ENCODE results near the gene PRR7.

PRR7 gene

GRCh38 chr5:177437623-177438022, 9.0 kb upstream of the PRR7 start:
- H3K36me3 ChIP-seq (ENCODE audit: control insufficient read depth, low read length) = peaks cover 92% of the 10 kb centered on the region
- H3K9me2 ChIP-seq (replicated peaks; ENCODE audit: control insufficient read depth, low read length) = no peaks in the 10 kb centered on the region
- 0 out of 2 replicates have a peak, but pooled peaks cover 6% of the 10 kb centered on the region for H3F3A ChIP-seq (ENCODE audit: control insufficient read depth, insufficient read depth)
- H3K79me2 ChIP-seq (ENCODE audit: control insufficient read depth, low read length) = peaks cover 3% of the 10 kb centered on the region; the same call in 1 of the 2 replicates
- H3K4me1 ChIP-seq (ENCODE audit: control insufficient read depth, low read length) = peaks cover 3% of the 10 kb centered on the region
- H3K4me3 ChIP-seq (ENCODE audit: low read length) = no peak overlapping the region
- H4K20me1 ChIP-seq (ENCODE audit: control insufficient read depth, insufficient read depth, low read depth, low read length) = peaks cover under 1% of the 10 kb centered on the region; the same call in 1 of the 2 replicates
- no peak overlapping the region for H3K27ac ChIP-seq (ENCODE audit: low read depth, low read length)
- no peak overlapping the region for H3K4me2 ChIP-seq (ENCODE audit: low read length)
- no peaks in the 10 kb centered on the region for H3K27me3 ChIP-seq (ENCODE audit: control insufficient read depth, low read length)
- TF ChIP-seq CTCF (IDR thresholded peaks at IDR 0.05; ENCODE audit: low read depth, low read length, poor library complexity, severe bottlenecking) (no peak), EZH2phosphoT487 (IDR thresholded peaks at IDR 0.05; ENCODE audit: borderline replicate concordance, low read length) (no peak)
- no peaks in the 10 kb centered on the region for H3K9me3 ChIP-seq (ENCODE audit: control insufficient read depth, insufficient read depth, low read length)

DNA sequence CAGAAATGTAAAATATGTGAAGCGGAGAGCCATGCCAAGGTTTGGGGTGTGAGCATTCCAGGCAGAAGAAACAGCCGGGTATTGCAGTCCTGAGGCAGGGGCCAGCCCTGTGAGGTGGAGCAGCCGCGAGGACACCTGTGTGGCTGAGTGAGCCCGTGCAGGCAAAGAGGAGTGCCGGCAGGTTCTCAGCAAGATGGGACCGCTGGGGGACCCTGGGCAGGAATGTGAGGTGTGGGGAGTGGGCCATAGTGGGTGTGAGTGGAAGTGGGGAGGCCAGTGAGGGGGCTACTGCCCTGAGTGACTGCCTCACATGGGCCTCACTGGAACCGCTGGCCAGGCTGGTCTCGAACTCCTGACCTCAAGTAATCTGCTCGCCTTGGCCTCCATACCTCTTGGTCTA, 8.1 kb upstream of the PRR7 start:
- no peaks in the 10 kb centered on the region for H4K20me1 ChIP-seq (ENCODE audit: control insufficient read depth, insufficient read depth, low read depth, low read length)
- no peak overlapping the region for H3K4me2 ChIP-seq (ENCODE audit: low read length)
- H3K9me2 ChIP-seq (replicated peaks; ENCODE audit: control insufficient read depth, low read length) = no peaks in the 10 kb centered on the region
- 0 out of 2 replicates have a peak, but pooled peaks cover 6% of the 10 kb centered on the region for H3F3A ChIP-seq (ENCODE audit: control insufficient read depth, insufficient read depth)
- H3K4me1 ChIP-seq (ENCODE audit: control insufficient read depth, low read length) = no peaks in the 10 kb centered on the region
- peaks cover 88% of the 10 kb centered on the region for H3K36me3 ChIP-seq (ENCODE audit: control insufficient read depth, low read length)
- H3K4me3 ChIP-seq (ENCODE audit: low read length) = no peak overlapping the region
- no peak for TF ChIP-seq CTCF (IDR thresholded peaks at IDR 0.05; ENCODE audit: low read depth, low read length, poor library complexity, severe bottlenecking)
- TF ChIP-seq EZH2phosphoT487 (IDR thresholded peaks at IDR 0.05; ENCODE audit: borderline replicate concordance, low read length) = no peak
- no peaks in the 10 kb centered on the region for H3K9me3 ChIP-seq (ENCODE audit: control insufficient read depth, insufficient read depth, low read length)
- no peaks in the 10 kb centered on the region for H3K27me3 ChIP-seq (ENCODE audit: control insufficient read depth, low read length)
- H3K27ac ChIP-seq (ENCODE audit: low read depth, low read length) = no peak overlapping the region
- H3K79me2 ChIP-seq (ENCODE audit: control insufficient read depth, low read length) = no peaks in the 10 kb centered on the region

GRCh38 chr5:177439518-177440053, 7.0 kb upstream of the PRR7 start:
- Histone ChIP-seq H3K4me2 (ENCODE audit: low read length) (no peak overlapping the region), H3K79me2 (ENCODE audit: control insufficient read depth, low read length) (no peaks in the 10 kb centered on the region), H4K20me1 (ENCODE audit: control insufficient read depth, insufficient read depth, low read depth, low read length) (no peaks in the 10 kb centered on the region), H3K4me1 (ENCODE audit: control insufficient read depth, low read length) (peaks cover 7% of the 10 kb centered on the region), H3K27ac (ENCODE audit: low read depth, low read length) (no peak overlapping the region), H3F3A (ENCODE audit: control insufficient read depth, insufficient read depth) (0 out of 2 replicates have a peak, but pooled peaks cover 6% of the 10 kb centered on the region), H3K36me3 (ENCODE audit: control insufficient read depth, low read length) (peaks cover 76% of the 10 kb centered on the region), H3K4me3 (ENCODE audit: low read length) (no peak overlapping the region), H3K9me2 (replicated peaks; ENCODE audit: control insufficient read depth, low read length) (no peaks in the 10 kb centered on the region), H3K9me3 (ENCODE audit: control insufficient read depth, insufficient read depth, low read length) (no peaks in the 10 kb centered on the region), H3K27me3 (ENCODE audit: control insufficient read depth, low read length) (no peaks in the 10 kb centered on the region)
- no peak for TF ChIP-seq EZH2phosphoT487 (IDR thresholded peaks at IDR 0.05; ENCODE audit: borderline replicate concordance, low read length)
- no peak for TF ChIP-seq CTCF (IDR thresholded peaks at IDR 0.05; ENCODE audit: low read depth, low read length, poor library complexity, severe bottlenecking)

All from DOHH2 (cell line).